Measurements from ENCODE around the gene ZIC2.

- TF ChIP-seq SRF (IDR thresholded peaks at IDR 0.05; ENCODE audit: low read depth, low read length): no peak
- no peak for TF ChIP-seq CTCF (IDR thresholded peaks at IDR 0.05; ENCODE audit: control extremely low read depth in 1 of 3, insufficient read depth in 1 of 3, low read depth in 1 of 3, low read length in 3 of 3)
- no peak for TF ChIP-seq SUZ12 (IDR thresholded peaks at IDR 0.05; ENCODE audit: low read length)
- no peak for TF ChIP-seq MAX (IDR thresholded peaks at IDR 0.05)
- TF ChIP-seq TAF1 (IDR thresholded peaks at IDR 0.05; ENCODE audit: low read depth, low read length): no peak
- no peak for TF ChIP-seq POLR2A (IDR thresholded peaks at IDR 0.05; ENCODE audit: control extremely low read depth in 1 of 2, low read depth in 2 of 2, low read length in 2 of 2)
- no peak for TF ChIP-seq RFX5 (IDR thresholded peaks at IDR 0.05; ENCODE audit: borderline replicate concordance, low read depth, low read length)
- TF ChIP-seq EZH2 (IDR thresholded peaks at IDR 0.05; ENCODE audit: low read depth, low read length, severe bottlenecking): no peak
- TF ChIP-seq ATF3 (IDR thresholded peaks at IDR 0.05; ENCODE audit: insufficient read depth, low read depth, low read length): no peak
- no peak for TF ChIP-seq CHD2 (IDR thresholded peaks at IDR 0.05; ENCODE audit: low read length)
These were observed 40.5 kb upstream of the ZIC2 start for GRCh38 chr13:99941086-99941485.
